Ramos (cell line): ENCODE data around the gene ZNF407.

Experiments used
- in situ Hi-C: fragments of 300-500 bp; cut with MboI; formaldehyde crosslinking; loops from one replicate; pipeline ENCODE4 v1.14.3; 2022; ENCODE audit warnings: low sequenced_read_pairs; ENCODE audit not compliant: unreplicated experiment

ZNF407 gene

DNA sequence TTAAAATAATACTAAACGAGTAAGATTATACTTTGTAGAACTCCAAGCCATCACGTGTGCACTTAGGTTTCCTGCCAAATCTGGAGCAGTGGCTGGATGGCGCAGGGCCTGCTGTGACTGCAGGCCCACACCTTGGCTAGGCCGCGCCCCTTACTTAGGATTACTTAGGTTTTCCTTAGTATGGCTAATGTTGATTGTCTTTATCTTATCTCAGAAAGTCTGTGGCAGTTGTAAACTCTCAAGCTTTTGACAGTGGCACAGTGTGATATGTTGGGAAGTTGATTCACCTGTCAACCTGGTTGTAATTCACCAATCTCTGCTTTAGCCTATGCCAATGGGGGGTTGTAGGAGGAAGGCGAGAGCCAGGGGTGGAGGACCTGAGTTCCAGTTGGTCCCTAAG is 208.4 kb downstream of the ZNF407 start:
- in situ Hi-C loops: no loop called here

DNA sequence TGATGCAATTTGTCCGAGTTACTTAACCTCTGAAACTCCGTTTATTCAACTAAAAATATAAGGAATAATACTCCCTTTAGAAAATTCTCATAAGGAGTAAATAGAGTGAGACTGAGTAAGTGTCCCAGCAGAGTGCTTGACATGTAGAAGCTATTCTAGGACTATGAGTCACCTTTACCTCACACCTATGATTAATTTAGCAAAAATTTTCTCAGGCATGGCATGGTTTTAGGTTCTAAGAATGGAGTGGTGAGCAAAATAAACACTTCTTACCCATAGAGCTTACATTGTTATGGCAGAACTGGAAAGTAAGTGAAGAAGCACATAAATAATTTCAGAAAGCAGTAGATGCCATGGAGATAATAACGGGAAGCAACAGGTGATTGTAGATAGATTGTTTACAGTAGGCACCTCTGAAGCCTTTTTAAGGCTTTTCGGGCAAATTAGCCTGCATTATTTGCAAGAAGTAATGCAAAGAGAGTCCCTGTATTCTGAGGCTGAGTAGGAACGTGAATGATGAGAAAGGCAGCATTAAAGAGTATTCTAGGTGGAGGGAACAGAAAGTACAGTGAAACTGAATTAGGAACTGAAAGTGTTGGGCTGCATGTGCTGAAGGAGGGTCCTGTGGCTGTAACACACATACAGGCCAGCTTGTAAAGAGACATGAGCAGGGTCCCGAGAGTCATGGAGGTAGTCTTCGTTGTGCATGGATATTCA is 209.2 kb downstream of the ZNF407 start:
- in situ Hi-C loops: no loop called here

- in situ Hi-C loops: no loop called here
Observed at GRCh38 chr18:74817576-74817975, 219.9 kb downstream of the ZNF407 start.

- in situ Hi-C loops: no loop called here
Observed at GRCh38 chr18:74818516-74819175, 221.0 kb downstream of the ZNF407 start.

GRCh38 chr18:74819433-74820059 is 221.9 kb downstream of the ZNF407 start:
- in situ Hi-C loops: no loop called here

DNA sequence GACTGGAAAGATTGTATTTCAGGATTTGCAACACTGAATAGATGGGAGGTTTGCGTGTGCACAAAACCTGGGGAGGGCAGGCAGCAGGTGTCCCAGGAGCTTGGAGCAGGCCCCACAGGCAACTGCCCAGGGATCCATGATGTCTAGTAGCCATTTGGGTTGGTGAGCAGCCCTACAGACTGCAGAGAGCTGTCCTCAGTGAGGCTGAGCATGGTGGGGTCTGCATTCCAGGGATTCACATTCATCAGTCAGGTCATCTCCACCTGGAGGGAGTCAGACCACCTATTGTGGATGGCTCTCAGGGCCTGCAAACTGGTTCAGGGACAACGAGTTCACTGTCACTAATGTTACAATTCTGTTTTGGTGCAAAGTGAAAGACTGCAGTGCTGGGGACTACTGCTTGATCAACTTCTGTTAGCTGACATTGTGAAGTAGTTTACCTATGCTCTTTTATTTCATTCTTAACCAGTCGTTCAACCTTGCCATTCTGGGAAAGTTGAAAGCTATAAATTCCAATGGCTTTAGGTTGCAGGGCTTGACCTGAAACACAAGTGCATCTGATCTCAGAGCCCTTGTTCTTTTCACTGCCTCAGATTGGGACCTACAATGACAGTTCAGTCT is 222.6 kb downstream of the ZNF407 start:
- in situ Hi-C loops: no loop called here

DNA sequence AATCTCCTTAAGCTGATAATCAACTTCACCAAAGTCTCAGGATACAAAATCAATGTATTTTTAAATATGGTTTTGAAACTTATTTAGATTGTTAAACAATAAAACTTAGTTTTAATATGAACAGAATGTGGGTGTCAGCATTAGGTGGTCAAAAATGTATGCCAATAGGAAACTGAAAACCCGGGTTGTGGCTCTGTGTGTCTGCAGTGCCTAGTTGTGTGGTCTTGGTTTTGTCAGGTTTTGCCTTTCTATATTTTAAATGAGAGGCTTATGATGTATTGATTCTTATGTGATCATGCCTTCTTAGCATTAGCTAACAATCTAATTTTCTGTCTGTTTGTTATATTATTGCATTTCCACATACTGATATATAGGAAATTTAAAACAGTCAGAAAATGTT is 227.8 kb downstream of the ZNF407 start:
- in situ Hi-C loops: no loop called here

DNA sequence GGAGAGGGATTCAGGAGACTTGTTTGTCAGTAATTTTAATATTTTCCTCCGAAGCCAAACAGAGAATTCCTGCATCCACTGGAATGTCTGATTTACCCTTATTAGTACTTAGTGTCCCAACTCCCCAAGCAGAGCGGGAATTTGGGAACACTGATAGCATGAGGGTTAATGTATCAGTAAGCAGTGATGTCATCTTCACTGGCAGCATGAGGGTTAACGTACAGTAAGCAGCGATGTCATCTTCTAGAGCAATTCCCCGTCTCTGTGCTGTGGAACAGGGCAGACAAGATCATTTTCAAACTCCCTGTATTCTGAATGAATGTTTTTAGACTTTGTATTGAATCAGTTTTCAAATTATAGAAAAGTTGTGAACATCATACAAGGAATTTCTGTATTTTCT is 228.9 kb downstream of the ZNF407 start:
- in situ Hi-C loops: no loop called here

DNA sequence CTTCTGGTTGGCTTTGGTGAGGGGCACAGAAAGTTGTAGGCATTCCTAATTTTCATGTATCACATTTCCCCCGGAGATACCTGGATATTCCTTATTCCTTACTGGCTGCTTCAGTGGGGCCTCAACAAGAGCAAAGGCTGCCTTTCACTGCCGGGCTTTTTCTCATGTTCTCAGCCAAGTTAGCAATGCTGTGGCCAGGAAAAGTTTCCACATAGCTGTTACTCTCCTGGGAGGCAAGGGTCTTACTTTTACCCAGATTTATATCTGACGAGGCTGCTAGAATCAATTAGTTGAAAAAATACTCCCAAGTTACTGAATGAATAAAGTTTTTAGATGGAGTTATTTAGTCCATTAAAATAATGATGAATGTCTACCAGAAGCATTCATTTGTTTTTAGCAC is 230.5 kb downstream of the ZNF407 start:
- in situ Hi-C loops: no loop called here

GRCh38 chr18:74831571-74832250 is 234.0 kb downstream of the ZNF407 start:
- in situ Hi-C loops: no loop called here

DNA sequence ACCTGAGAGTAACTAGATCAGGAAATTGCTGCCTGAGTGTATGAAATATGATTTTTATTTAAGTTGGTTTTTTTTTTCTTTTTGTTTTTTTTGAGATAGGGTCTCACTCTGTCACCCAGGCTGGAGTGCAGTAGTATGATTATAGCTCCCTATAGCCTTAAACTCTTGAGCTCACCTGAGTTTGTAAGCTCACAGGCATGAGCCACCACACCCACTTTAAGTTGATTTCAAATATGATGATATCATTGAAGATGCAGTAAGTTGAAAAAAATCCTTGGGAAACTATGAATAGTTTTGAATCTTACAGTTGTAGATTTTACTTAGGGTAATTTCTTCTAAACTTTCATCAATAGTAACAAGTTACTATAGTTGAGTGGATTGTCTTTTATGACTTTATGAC is 234.7 kb downstream of the ZNF407 start:
- in situ Hi-C loops: no loop called here

GRCh38 chr18:74832999-74833398 is 235.3 kb downstream of the ZNF407 start:
- in situ Hi-C loops: no loop called here

DNA sequence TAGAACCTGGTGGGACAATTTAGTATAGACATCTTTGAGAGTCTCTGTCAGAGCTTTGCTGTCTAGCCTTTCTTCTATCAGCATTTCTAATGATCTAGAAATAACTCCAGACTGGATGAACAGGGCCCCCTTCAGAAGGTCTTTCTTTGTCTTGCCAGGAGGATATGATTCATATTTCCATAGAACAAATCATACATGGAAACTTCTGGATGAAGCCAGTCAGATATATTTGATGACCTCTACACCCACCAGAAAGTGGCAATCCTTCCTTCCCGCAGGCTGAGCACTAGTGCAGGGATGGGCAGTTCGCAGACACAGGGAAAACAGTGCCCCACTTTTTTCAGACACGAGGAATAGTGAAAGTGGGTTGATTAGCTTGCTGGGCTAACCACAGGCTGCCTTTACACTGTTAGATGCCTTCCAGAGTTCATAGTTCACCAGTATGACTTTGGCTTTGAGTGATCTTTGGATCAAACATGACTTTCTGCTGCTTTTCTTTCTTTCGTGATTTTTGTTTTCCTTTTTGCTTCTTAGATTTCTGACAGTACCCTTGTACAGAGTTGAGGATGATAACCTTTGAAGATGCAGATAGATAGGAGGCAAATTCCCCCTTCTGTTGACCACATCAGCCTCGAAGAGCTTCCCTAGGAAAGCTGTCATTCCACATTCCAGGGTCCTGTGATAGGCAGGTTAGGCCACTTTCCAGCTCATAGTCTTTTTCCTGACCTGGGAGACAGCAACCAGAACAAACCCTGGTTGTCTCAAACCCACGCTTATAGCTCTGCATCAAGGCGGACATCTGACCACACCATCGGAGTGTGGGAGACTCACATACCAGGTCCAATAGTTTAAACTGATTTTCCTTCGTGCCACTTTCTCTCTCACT is 237.0 kb downstream of the ZNF407 start:
- in situ Hi-C loops: no loop called here

DNA sequence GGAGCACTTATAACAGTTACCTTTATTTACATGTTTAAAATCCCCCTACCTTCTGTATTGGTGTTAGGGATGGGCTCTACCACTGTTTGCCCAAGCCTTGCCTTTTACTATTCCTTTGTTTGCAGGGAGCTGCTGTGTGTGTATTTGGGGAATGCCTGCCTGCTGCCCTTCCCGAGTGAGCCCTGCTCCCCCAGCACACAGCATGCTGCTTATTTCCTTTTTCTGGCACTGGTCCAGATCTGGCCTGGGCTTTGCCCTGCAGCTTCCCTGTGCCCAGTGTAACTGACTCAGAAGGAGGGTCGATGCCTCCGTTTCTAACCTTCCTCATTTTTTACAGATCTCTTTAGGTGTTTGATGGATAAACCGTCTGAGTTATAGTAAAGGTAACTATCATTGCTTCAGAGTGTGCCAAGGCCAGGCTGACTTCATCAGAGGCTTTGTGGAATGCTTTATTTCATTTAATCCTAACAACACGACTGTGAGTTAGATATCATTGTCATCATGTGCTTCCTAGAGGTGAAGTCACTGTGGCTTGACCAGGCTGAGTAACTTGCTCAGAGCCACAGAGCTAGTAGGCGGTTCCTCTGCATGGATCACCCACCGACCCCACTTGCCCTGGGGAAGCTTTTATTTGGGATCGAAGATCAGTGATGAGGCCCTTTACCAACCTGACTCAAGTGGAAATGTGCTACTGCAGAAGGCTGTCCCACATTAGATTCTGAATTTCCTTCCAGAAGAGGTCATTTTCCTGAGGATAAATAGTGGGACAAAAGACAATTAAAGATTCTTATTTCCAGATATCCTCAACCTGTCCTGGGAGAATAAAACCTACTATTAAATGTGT is 238.8 kb downstream of the ZNF407 start:
- in situ Hi-C loops: no loop called here

GRCh38 chr18:74840492-74841167 is 243.0 kb downstream of the ZNF407 start:
- in situ Hi-C loops: no loop called here

DNA sequence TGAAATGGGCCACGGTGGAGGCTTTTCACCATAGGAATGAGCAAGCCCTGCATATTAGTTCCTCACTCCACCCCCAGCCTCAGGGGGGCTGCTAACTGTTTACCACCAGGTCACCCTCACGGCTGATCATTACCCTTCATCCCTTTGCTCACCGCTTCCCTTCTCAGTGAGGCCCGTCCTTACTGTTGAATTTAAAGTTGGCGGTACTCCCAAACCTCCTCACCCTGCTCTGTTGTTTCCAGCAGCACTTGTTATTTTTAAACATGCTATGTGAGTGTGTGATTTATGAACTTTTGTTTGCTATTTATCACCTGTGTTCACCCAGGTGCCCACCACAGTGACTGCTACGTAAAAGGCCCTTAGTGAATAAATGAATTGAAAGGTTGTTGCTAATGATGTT is 243.6 kb downstream of the ZNF407 start:
- in situ Hi-C loops: no loop called here

- in situ Hi-C loops: no loop called here
Observed at GRCh38 chr18:74849301-74849700, 251.6 kb downstream of the ZNF407 start.

GRCh38 chr18:74856434-74856833 is 258.8 kb downstream of the ZNF407 start:
- in situ Hi-C loops: no loop called here
